ENCODE results near the gene ATRNL1. TPM values are rescaled to one million over a fixed set of nuclear protein-coding genes. Genes with fewer than 3 reads are reported as not detected.

Gene ATRNL1
- total RNA-seq, 4 donors from 2014 or later = 0.93 to 19.0 (median 8.7) TPM

DNA sequence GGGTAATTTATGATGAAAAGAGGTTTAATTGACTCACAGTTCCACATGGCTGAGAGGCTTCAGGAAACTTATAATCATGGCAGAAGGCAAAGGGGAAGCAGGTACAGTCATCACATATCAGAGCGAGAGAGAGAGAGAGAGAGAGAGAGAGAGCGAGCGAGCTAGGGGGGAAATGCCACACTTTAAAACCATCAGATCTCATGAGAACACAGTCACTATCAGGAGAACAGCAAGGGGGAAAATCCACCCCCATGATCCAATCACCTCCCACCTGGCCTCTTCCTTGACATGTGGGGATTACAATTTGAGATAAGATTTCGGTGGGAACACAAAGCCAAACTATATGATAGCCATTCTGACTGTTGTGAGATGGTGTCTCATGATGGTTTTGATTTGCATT, 603.6 kb downstream of the ATRNL1 start:
- 54 to 83% methylated on average over 1 to 3 of the region's 4 CpGs for WGBS, 2 donors (ENCODE audit: low coverage in 1 of 2)
- Histone ChIP-seq H3K4me3 (no peak overlapping the region), H3K4me1 (no peaks in the 10 kb centered on the region), H3K36me3 (no peaks in the 10 kb centered on the region), H3K9me3 (no peaks in the 10 kb centered on the region), H3K27ac (no peak overlapping the region), H3K27me3 (no peaks in the 10 kb centered on the region)
- ATAC-seq = no peak
- TF ChIP-seq POLR2AphosphoS5 (IDR thresholded peaks at IDR 0.05) (no peak), POLR2A (IDR thresholded peaks at IDR 0.05) (no peak), EP300 (IDR thresholded peaks at IDR 0.05) (no peak), CTCF (IDR thresholded peaks at IDR 0.05) (no peak)

DNA sequence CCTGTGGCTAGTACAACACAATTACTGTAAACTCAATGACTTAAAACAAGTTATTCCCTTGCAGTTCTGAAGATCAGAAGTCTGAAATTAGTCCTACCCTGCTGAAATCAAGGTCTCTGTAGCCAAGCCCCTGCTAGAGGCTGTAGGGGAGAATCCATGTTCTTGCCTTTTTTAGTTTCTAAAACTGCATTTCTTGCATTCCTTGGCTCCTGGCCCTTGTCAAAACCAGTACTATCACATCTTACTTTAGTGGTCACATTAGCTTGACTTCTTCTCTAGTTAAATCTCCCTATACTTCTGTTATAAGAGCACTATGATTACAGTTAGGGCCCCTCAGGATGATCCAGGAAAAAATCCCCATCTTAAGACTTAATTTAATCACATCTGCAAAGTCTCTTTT, 612.9 kb downstream of the ATRNL1 start:
- Histone ChIP-seq H3K4me1 (no peaks in the 10 kb centered on the region), H3K9me3 (no peaks in the 10 kb centered on the region), H3K27me3 (no peaks in the 10 kb centered on the region), H3K27ac (no peak overlapping the region), H3K4me3 (no peak overlapping the region), H3K36me3 (no peaks in the 10 kb centered on the region)
- TF ChIP-seq EP300 (IDR thresholded peaks at IDR 0.05) (no peak), POLR2AphosphoS5 (IDR thresholded peaks at IDR 0.05) (no peak), POLR2A (IDR thresholded peaks at IDR 0.05) (no peak), CTCF (IDR thresholded peaks at IDR 0.05) (no peak)
- no peak for ATAC-seq

- ATAC-seq = no peak
- H3K9me3 ChIP-seq = no peaks in the 10 kb centered on the region
- no peak overlapping the region for H3K4me3 ChIP-seq
- no peaks in the 10 kb centered on the region for H3K27me3 ChIP-seq
- 49 to 60% methylated on average over 2 of the region's 2 CpGs for WGBS, 2 donors (ENCODE audit: low coverage in 1 of 2)
- TF ChIP-seq POLR2A (IDR thresholded peaks at IDR 0.05) (no peak), CTCF (IDR thresholded peaks at IDR 0.05) (peak in 2 of 4 experiments; percentile 37 to 41)
- no peaks in the 10 kb centered on the region for H3K36me3 ChIP-seq
- H3K27ac ChIP-seq = no peak overlapping the region
- H3K4me1 ChIP-seq = no peaks in the 10 kb centered on the region
Measured at GRCh38 chr10:115706488-115707076, 613.4 kb downstream of the ATRNL1 start.

DNA sequence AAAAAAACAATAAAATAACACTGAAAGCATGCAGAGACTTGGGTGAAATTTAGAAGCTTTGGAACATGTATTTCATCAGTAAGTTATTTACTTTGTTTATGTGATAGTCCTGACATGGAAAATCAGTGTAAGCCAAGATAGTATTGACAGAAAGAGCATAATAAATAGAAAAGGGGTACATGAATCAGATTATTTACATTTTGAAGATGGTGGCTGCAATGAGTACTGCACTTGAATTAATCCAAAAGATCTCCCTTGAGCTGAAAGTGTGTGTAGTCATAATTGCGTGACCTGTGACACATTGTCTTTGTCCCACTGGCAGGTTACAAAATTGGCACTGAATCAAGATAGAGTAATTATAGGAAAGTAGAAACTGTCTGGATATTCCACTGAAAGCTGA, 617.0 kb downstream of the ATRNL1 start:
- H3K4me1 ChIP-seq = no peaks in the 10 kb centered on the region
- H3K4me3 ChIP-seq = no peak overlapping the region
- WGBS, 2 donors (ENCODE audit: low coverage in 1 of 2) = 60 to 71% methylated on average over 1 of the region's 1 CpG
- no peaks in the 10 kb centered on the region for H3K9me3 ChIP-seq
- H3K36me3 ChIP-seq = no peaks in the 10 kb centered on the region
- ATAC-seq = no peak
- TF ChIP-seq POLR2AphosphoS5 (IDR thresholded peaks at IDR 0.05) (no peak), CTCF (IDR thresholded peaks at IDR 0.05) (peak in 1 of 4 experiments; percentile 4)
- no peak overlapping the region for H3K27ac ChIP-seq
- no peaks in the 10 kb centered on the region for H3K27me3 ChIP-seq

DNA sequence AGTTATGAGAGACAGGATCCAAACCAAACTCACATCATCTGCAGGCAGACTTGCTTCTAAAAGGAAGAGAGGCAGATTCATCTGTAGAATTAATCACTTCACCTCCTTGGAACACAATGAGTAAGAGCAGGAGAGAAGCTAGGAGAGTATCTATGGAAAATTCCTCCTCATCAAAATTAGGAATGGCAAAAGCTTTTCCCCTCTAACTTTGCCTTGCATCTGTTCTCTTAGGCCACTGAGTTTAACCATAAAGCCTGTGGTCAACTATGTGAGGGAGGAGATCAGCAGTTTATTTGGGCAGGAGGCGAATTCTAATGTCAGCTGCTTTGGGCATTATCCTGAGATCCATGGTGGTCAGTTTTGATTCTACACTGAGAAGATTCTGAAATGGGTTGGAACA, 618.1 kb downstream of the ATRNL1 start:
- TF ChIP-seq CTCF (IDR thresholded peaks at IDR 0.05) = no peak
- TF ChIP-seq POLR2AphosphoS5 (IDR thresholded peaks at IDR 0.05) = no peak
- no peak for TF ChIP-seq EP300 (IDR thresholded peaks at IDR 0.05)
- TF ChIP-seq POLR2A (IDR thresholded peaks at IDR 0.05) = no peak
- Histone ChIP-seq H3K4me1 (no peaks in the 10 kb centered on the region), H3K9me3 (no peaks in the 10 kb centered on the region), H3K4me3 (no peak overlapping the region), H3K27me3 (no peaks in the 10 kb centered on the region), H3K36me3 (no peaks in the 10 kb centered on the region), H3K27ac (no peak overlapping the region)
- no peak for ATAC-seq
- WGBS, 2 donors (ENCODE audit: low coverage in 1 of 2) = 100% methylated on average over 1 of the region's 1 CpG; no CpG with 5 or more reads in 1 of the 2 donors
